ENCODE results near the gene ADAM17. TPM values are rescaled to one million over a fixed set of nuclear protein-coding genes. Genes with fewer than 3 reads are reported as not detected.

ADAM17 gene
- total and polyA plus RNA-seq, 4 donors, result 3.3 to 14.1 (median 7.9) TPM

GRCh38 chr2:9467687-9468086 lies 87.9 kb downstream of the ADAM17 start:
- no peak overlapping the region for H3K4me3 ChIP-seq (ENCODE audit: low read depth in 1 of 3, low read length in 3 of 3)
- WGBS, result 90% methylated on average over 10 of the region's 10 CpGs
- peaks cover 2 to 12% (median 7%) of the 10 kb centered on the region in 4 donors for H3K36me3 ChIP-seq (ENCODE audit: control insufficient read depth in 4 of 4, insufficient read depth in 3 of 4, low read depth in 1 of 4, low read length in 3 of 4)
- TF ChIP-seq RXRA (IDR thresholded peaks at IDR 0.05) (no peak), CTCF (IDR thresholded peaks at IDR 0.05; ENCODE audit: low read depth, low read length, missing input control) (no peak), YY1 (IDR thresholded peaks at IDR 0.05) (no peak), JUND (IDR thresholded peaks at IDR 0.05) (no peak), HNF4A (conservative IDR thresholded peaks at IDR 0.05) (no peak), GABPA (IDR thresholded peaks at IDR 0.05 in 1 of 2, conservative IDR thresholded peaks at IDR 0.05 in 1 of 2) (no peak), FOXA1 (IDR thresholded peaks at IDR 0.05) (no peak), NR2F2 (IDR thresholded peaks at IDR 0.05) (no peak), FOXA2 (IDR thresholded peaks at IDR 0.05) (no peak), RAD21 (IDR thresholded peaks at IDR 0.05) (no peak), MAX (IDR thresholded peaks at IDR 0.05) (no peak), REST (IDR thresholded peaks at IDR 0.05) (no peak), EGR1 (IDR thresholded peaks at IDR 0.05; ENCODE audit: low read depth in 2 of 2) (no peak), ZBTB33 (IDR thresholded peaks at IDR 0.05) (no peak), SP1 (IDR thresholded peaks at IDR 0.05) (no peak), TAF1 (conservative IDR thresholded peaks at IDR 0.05) (no peak)
- no peak for DNase-seq (ENCODE audit: low spot score)
- H3K4me1 ChIP-seq (ENCODE audit: control insufficient read depth in 4 of 4, insufficient read depth in 4 of 4, low read length in 3 of 4), result no peaks in the 10 kb centered on the region
- H3K9ac ChIP-seq (ENCODE audit: low read depth in 1 of 2, low read length in 2 of 2), result no peak overlapping the region
- no peaks in the 10 kb centered on the region for H3K9me3 ChIP-seq (ENCODE audit: control insufficient read depth in 4 of 4, low read length in 3 of 4)
- H3K27ac ChIP-seq (ENCODE audit: low read depth in 1 of 2, low read length in 2 of 2), result no peak overlapping the region
- no peaks in the 10 kb centered on the region for H3K27me3 ChIP-seq (ENCODE audit: control insufficient read depth in 4 of 4, insufficient read depth in 4 of 4, low read length in 3 of 4)

- no peak overlapping the region for H3K9ac ChIP-seq (ENCODE audit: low read depth in 1 of 2, low read length in 2 of 2)
- H3K27ac ChIP-seq (ENCODE audit: low read depth in 1 of 2, low read length in 2 of 2), result no peak overlapping the region
- no peaks in the 10 kb centered on the region for H3K27me3 ChIP-seq (ENCODE audit: control insufficient read depth in 4 of 4, insufficient read depth in 4 of 4, low read length in 3 of 4)
- no peak overlapping the region for H3K4me3 ChIP-seq (ENCODE audit: low read depth in 1 of 3, low read length in 3 of 3)
- TF ChIP-seq RXRA (IDR thresholded peaks at IDR 0.05) (no peak), NR2F2 (IDR thresholded peaks at IDR 0.05) (no peak), FOXA1 (IDR thresholded peaks at IDR 0.05) (no peak), HNF4A (conservative IDR thresholded peaks at IDR 0.05) (no peak), YY1 (IDR thresholded peaks at IDR 0.05) (no peak), GABPA (IDR thresholded peaks at IDR 0.05 in 1 of 2, conservative IDR thresholded peaks at IDR 0.05 in 1 of 2) (no peak), TAF1 (conservative IDR thresholded peaks at IDR 0.05) (no peak), HNF4G (IDR thresholded peaks at IDR 0.05) (no peak), RAD21 (IDR thresholded peaks at IDR 0.05) (no peak), ATF3 (IDR thresholded peaks at IDR 0.05) (no peak), CTCF (IDR thresholded peaks at IDR 0.05; ENCODE audit: low read depth, low read length, missing input control) (no peak), SP1 (IDR thresholded peaks at IDR 0.05) (no peak)
- H3K9me3 ChIP-seq (ENCODE audit: control insufficient read depth in 4 of 4, low read length in 3 of 4), result no peaks in the 10 kb centered on the region
- H3K36me3 ChIP-seq (ENCODE audit: control insufficient read depth in 4 of 4, insufficient read depth in 3 of 4, low read depth in 1 of 4, low read length in 3 of 4), result peaks cover 4 to 14% (median 8%) of the 10 kb centered on the region in 4 donors
- no peaks in the 10 kb centered on the region for H3K4me1 ChIP-seq (ENCODE audit: control insufficient read depth in 4 of 4, insufficient read depth in 4 of 4, low read length in 3 of 4)
- no peak for DNase-seq (ENCODE audit: low spot score)
- WGBS, result 92% methylated on average over 46 of the region's 46 CpGs
These were observed 89.4 kb downstream of the ADAM17 start for GRCh38 chr2:9466147-9466683.

Measured in liver (tissue), 9 donors.